Urothelium cell line (cell line): ENCODE measurements around the gene MKI67.
"Not testable (repeated sequence)": the region's sequence is repeated elsewhere in the genome, so short reads cannot be mapped to it uniquely, and the experiment has no call there.

Experiments
- DNase-seq: peaks from one replicate; pipeline ENCODE4 v3.0.0; 2011; ENCODE audit warnings: low spot score, mixed read lengths
- FAIRE-seq: peaks from 2 replicates; lab custom pipeline; 2011; peaks lifted over from hg19 to GRCh38; lab: Jason Lieb, UNC

The MKI67 gene

DNA sequence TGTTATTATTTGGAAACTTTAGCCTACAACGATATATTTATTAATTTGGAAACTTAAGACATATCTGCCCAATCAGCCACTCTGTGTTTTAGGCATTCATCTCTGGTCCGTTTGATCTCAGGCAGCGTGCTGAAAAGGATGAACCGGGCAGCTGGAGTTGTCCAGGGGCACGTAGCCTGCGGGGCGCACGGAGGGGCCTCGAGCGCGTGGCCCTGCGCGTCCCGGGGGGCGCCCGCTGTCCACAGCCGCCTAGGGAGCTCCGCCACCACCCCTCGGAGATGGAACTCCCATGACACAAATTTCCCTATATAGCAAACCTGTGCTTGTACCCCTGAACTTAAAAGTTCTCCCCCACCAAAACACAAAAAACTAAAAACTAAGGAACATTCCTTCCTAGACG, 24.3 kb upstream of the MKI67 start:
- no peak for FAIRE-seq

DNA sequence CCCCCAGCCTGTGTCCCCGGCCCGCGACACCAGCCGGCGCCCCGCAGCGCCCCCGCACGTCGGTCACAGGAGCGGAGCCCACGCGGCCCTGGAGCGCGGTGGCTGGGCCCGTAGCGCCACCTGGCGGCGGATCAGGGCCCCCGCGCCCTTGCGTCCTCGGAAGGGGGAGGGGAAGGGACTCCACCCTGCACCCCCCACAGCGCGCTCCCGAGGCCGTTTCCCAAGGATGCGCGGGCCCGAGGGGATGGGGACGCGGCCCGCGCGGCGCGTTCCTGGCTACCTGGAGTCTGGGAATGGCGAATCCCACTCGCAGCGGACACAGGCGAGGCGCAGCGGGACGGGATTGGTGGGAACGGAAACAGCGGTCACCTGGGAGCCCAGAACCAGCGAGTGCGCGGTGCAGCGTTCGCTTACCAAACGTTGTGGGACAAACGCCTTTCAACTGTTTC, 23.8 kb upstream of the MKI67 start:
- FAIRE-seq = peak; percentile 30
- DNase-seq = peak; percentile 84

More for the DNA sequence above, 24.3 kb upstream of the MKI67 start:
- DNase-seq = no peak

GRCh38 chr10:128149267-128150014, 23.2 kb upstream of the MKI67 start:
- DNase-seq (no peak), FAIRE-seq (no peak)

DNA sequence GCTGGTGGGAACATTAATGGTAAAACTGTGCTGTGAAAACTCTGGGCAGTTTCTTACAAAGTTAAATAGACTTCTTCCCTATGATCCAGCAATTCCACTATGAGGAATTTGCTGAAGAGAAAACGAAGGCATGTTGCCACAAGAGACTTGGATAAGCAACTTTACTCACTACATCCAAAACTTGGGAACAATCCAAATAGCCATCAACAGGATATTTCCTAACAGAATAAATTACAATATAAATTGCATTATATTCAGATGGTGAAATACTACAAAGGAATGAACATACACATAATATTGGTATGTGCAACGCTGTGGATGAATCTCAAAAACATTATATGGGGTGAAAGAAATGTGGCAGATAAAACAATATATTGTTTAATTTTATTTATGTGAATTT, 21.4 kb upstream of the MKI67 start:
- DNase-seq = no peak
- FAIRE-seq = no peak

GRCh38 chr10:128147064-128147463, 20.8 kb upstream of the MKI67 start:
- DNase-seq (no peak), FAIRE-seq (no peak)

- no peak for DNase-seq
- no peak for FAIRE-seq
Measured at GRCh38 chr10:128144547-128144946, 18.3 kb upstream of the MKI67 start.

DNA sequence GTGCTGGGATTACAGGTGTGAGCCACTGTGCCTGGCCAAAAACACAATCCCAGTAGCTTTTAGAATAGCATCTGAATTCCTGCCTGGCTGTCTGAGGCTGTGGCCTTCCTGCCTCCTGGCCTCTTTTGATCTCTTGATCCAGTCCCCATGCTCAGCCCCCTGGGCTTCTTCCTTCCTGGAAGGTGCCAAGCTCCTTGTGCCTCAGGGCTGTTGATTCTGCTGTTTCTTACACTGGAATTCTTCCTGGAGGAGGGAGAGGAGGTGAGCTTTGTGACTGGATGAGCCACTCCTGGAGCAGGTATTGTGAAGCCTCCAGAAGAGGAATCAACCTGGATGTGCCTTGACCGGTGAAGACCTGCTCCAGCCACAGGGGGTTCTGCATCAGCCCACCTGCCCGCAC, 17.3 kb upstream of the MKI67 start:
- FAIRE-seq (no peak), DNase-seq (no peak)

- DNase-seq (no peak), FAIRE-seq (no peak)
Measured at GRCh38 chr10:128140425-128140824, 14.2 kb upstream of the MKI67 start.

GRCh38 chr10:128138429-128138828, 12.2 kb upstream of the MKI67 start:
- FAIRE-seq = not testable (repeated sequence)

GRCh38 chr10:128137877-128138276, 11.7 kb upstream of the MKI67 start:
- FAIRE-seq = no peak

More at GRCh38 chr10:128138429-128138828, 12.2 kb upstream of the MKI67 start:
- DNase-seq = not testable (repeated sequence)

GRCh38 chr10:128130051-128130450, 3.8 kb upstream of the MKI67 start:
- no peak for DNase-seq

More at GRCh38 chr10:128137877-128138276, 11.7 kb upstream of the MKI67 start:
- no peak for DNase-seq

GRCh38 chr10:128128582-128128981, 2.4 kb upstream of the MKI67 start:
- FAIRE-seq (no peak), DNase-seq (no peak)

More at GRCh38 chr10:128130051-128130450, 3.8 kb upstream of the MKI67 start:
- no peak for FAIRE-seq

GRCh38 chr10:128125416-128125943, 743 bp downstream of the MKI67 start:
- FAIRE-seq (no peak), DNase-seq (no peak)

GRCh38 chr10:128124813-128125403, 1.3 kb downstream of the MKI67 start:
- no peak for FAIRE-seq
- no peak for DNase-seq

GRCh38 chr10:128123846-128124245, 2.4 kb downstream of the MKI67 start:
- DNase-seq = no peak
- FAIRE-seq = no peak

DNA sequence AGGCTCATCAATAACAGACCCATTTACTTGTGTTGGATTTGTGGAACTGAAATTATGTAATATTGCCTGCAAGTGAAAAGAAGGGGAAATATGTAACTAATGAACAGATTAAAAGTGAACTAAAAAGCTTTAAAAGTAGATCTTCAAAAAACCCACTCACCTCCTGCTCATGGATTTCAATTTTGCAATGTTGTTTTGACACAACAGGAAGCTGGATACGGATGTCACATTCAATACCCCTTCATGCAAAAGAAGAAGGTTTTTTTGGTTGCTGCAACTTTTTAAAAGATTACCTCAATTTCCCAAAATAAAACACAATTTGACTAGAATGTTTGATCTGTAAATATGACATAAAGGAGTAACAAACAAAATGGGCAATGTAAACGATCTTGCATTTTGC, 3.3 kb downstream of the MKI67 start:
- DNase-seq (no peak), FAIRE-seq (no peak)

- no peak for FAIRE-seq
- DNase-seq = no peak
Measured at GRCh38 chr10:128121750-128122412, 4.3 kb downstream of the MKI67 start.

DNA sequence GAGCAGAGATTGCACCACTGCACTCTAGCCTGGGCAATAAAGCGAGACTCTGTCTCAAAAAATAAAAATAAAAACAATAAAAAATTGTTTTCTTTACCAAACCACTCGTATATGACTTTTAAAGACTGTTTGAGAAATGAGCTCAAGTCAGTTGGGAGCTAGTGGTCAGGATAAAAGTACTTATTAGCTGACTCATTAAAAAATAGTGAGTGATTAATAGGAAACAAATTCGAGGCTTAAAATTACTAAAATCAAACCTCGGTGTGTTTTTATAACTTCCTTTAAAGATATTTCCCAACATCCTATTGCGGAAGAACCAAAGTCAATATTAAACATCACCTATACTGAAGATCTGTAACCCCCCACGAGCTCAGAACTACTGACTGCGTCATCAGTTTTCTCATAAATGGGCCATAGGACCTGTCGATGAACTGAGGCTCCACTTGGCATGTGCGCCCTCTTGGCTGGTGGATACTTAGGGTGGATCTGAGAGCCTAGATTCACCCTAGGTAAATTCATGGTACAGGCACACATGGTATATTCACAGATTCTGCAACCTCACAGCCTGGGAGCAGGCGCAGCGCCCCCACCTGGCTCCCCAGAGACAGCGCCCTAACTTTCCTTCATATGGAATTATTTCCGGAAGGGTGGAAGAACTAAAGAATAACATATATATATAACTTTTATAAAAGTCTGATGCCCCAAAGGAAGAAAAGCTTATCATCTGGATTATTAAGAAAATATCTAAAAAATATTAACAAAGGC, 9.2 kb downstream of the MKI67 start:
- no peak for FAIRE-seq

DNA sequence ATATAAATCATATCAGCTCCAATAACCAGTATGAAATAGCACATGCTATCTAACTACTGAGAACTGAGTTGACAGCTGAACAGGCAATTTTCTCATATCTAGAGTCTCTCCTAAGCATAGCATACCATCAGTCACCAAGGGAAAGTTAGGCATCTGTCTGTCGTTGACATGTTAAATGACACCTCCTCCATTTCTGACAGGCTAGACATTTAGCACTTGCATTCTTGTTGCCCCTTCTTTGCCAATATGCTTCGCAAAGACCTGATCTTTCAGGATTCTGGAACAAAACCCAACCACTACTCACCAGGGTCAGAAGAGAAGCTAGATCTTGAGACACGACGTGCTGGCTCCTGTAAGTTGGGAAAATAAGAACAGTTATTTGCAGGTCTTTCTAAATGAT, 10.0 kb downstream of the MKI67 start:
- no peak for FAIRE-seq
- DNase-seq = no peak

More for the DNA sequence above, 9.2 kb downstream of the MKI67 start:
- DNase-seq = no peak

- FAIRE-seq (no peak), DNase-seq (no peak)
Measured at GRCh38 chr10:128115356-128115755, 10.9 kb downstream of the MKI67 start.

DNA sequence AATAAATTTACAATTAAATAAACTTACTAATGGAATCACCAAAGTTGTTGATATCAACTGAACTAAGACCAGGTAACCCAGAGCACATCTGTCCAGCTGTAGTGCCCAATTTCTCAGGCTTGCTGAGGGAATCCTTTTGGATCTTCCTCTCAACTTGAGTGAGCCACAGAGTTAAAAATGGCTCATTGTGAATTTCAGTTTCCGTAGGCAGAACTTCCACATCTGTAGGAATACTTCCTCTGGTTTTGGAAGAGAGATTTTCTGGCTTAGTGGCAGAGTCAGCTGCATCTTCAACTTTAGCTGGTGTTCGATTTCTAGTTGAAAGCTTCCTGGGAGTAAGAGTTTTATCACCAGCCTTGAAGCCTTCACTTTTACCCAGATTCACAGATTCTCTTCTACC, 11.3 kb downstream of the MKI67 start:
- FAIRE-seq (no peak), DNase-seq (no peak)
